ENCODE results near the gene CCDC187. TPM values are rescaled to one million over a fixed set of nuclear protein-coding genes. Genes with fewer than 3 reads are reported as not detected.

The CCDC187 gene
- total and polyA plus RNA-seq, 4 donors, result not detected

GRCh38 chr9:136346927-136347465 lies 43.1 kb upstream of the CCDC187 start:
- Histone ChIP-seq H3K4me1 (ENCODE audit: control insufficient read depth in 1 of 2, insufficient read depth in 2 of 2, low read length in 2 of 2) (no peaks in the 10 kb centered on the region), H3K27me3 (ENCODE audit: control insufficient read depth in 1 of 2, insufficient read depth in 2 of 2, low read length in 1 of 2) (no peaks in the 10 kb centered on the region), H3K9me3 (ENCODE audit: control insufficient read depth, low read length) (no peaks in the 10 kb centered on the region), H3K36me3 (ENCODE audit: control insufficient read depth in 1 of 2, insufficient read depth in 2 of 2, low read length in 1 of 2) (no peaks in the 10 kb centered on the region), H3K4me3 (ENCODE audit: low read length in 2 of 2) (no peak overlapping the region), H3K27ac (ENCODE audit: low read depth in 1 of 2, low read length in 2 of 2) (no peak overlapping the region)
- WGBS, 2 donors, result 72 to 80% methylated on average over 19 to 20 of the region's 20 CpGs
- intact Hi-C loops (cut with DNase I), result loop anchor here in 1 of 2 donors (1.0 kb wide), 1 partner anchor 16 kb away; the partner anchor contains the start of gene DNLZ
- ATAC-seq (ENCODE audit: low FRiP score) (no peak), DNase-seq (no peak)

- DNase-seq, result no peak
- Histone ChIP-seq H3K27ac (ENCODE audit: low read depth in 1 of 2, low read length in 2 of 2) (no peak overlapping the region), H3K9me3 (ENCODE audit: control insufficient read depth, low read length) (no peaks in the 10 kb centered on the region), H3K4me3 (ENCODE audit: low read length in 2 of 2) (no peak overlapping the region), H3K36me3 (ENCODE audit: control insufficient read depth in 1 of 2, insufficient read depth in 2 of 2, low read length in 1 of 2) (no peaks in the 10 kb centered on the region), H3K27me3 (ENCODE audit: control insufficient read depth in 1 of 2, insufficient read depth in 2 of 2, low read length in 1 of 2) (no peaks in the 10 kb centered on the region), H3K4me1 (ENCODE audit: control insufficient read depth in 1 of 2, insufficient read depth in 2 of 2, low read length in 2 of 2) (no peaks in the 10 kb centered on the region)
- intact Hi-C loops (cut with DNase I), result loop anchor here in 1 of 2 donors (1.0 kb wide), 1 partner anchor 17 kb away; the partner anchor contains the start of gene DNLZ
- 24 to 28% methylated on average over 8 to 10 of the region's 10 CpGs for WGBS, 2 donors
- no peak for ATAC-seq (ENCODE audit: low FRiP score)
These were observed 42.2 kb upstream of the CCDC187 start for GRCh38 chr9:136346157-136346481.

GRCh38 chr9:136345281-136346156 lies 41.6 kb upstream of the CCDC187 start:
- no peaks in the 10 kb centered on the region for H3K9me3 ChIP-seq (ENCODE audit: control insufficient read depth, low read length)
- no peaks in the 10 kb centered on the region for H3K27me3 ChIP-seq (ENCODE audit: control insufficient read depth in 1 of 2, insufficient read depth in 2 of 2, low read length in 1 of 2)
- 7 to 14% methylated on average over 41 to 43 of the region's 43 CpGs for WGBS, 2 donors
- DNase-seq, result peak; percentile 85 to 90
- intact Hi-C loops (cut with DNase I), result loop anchor here in 1 of 2 donors (1.0 kb wide), 1 partner anchor 18 kb away; the partner anchor contains the start of gene DNLZ
- no peaks in the 10 kb centered on the region for H3K36me3 ChIP-seq (ENCODE audit: control insufficient read depth in 1 of 2, insufficient read depth in 2 of 2, low read length in 1 of 2)
- H3K4me1 ChIP-seq (ENCODE audit: control insufficient read depth in 1 of 2, insufficient read depth in 2 of 2, low read length in 2 of 2), result no peaks in the 10 kb centered on the region
- peak overlapping the region in 1 of 2 donors; percentile 1 for H3K4me3 ChIP-seq (ENCODE audit: low read length in 2 of 2)
- H3K27ac ChIP-seq (ENCODE audit: low read depth in 1 of 2, low read length in 2 of 2), result peak overlapping the region in 1 of 2 donors; percentile 14
- ATAC-seq (ENCODE audit: low FRiP score), result peak; percentile 81

- ATAC-seq (ENCODE audit: low FRiP score), result no peak
- H3K27me3 ChIP-seq (ENCODE audit: control insufficient read depth in 1 of 2, insufficient read depth in 2 of 2, low read length in 1 of 2), result no peaks in the 10 kb centered on the region
- 38 to 49% methylated on average over 19 to 21 of the region's 21 CpGs for WGBS, 2 donors
- peak overlapping the region in 1 of 2 donors; percentile 68 for H3K27ac ChIP-seq (ENCODE audit: low read depth in 1 of 2, low read length in 2 of 2)
- intact Hi-C loops (cut with DNase I), result no loop called here
- H3K9me3 ChIP-seq (ENCODE audit: control insufficient read depth, low read length), result no peaks in the 10 kb centered on the region
- H3K4me1 ChIP-seq (ENCODE audit: control insufficient read depth in 1 of 2, insufficient read depth in 2 of 2, low read length in 2 of 2), result no peaks in the 10 kb centered on the region
- no peaks in the 10 kb centered on the region for H3K36me3 ChIP-seq (ENCODE audit: control insufficient read depth in 1 of 2, insufficient read depth in 2 of 2, low read length in 1 of 2)
- DNase-seq, result no peak
- H3K4me3 ChIP-seq (ENCODE audit: low read length in 2 of 2), result no peak overlapping the region
These were observed 40.8 kb upstream of the CCDC187 start for GRCh38 chr9:136344544-136345280.

GRCh38 chr9:136343884-136344269 lies 40.0 kb upstream of the CCDC187 start:
- Histone ChIP-seq H3K36me3 (ENCODE audit: control insufficient read depth in 1 of 2, insufficient read depth in 2 of 2, low read length in 1 of 2) (no peaks in the 10 kb centered on the region), H3K4me3 (ENCODE audit: low read length in 2 of 2) (no peak overlapping the region), H3K4me1 (ENCODE audit: control insufficient read depth in 1 of 2, insufficient read depth in 2 of 2, low read length in 2 of 2) (no peaks in the 10 kb centered on the region), H3K27ac (ENCODE audit: low read depth in 1 of 2, low read length in 2 of 2) (no peak overlapping the region), H3K9me3 (ENCODE audit: control insufficient read depth, low read length) (no peaks in the 10 kb centered on the region), H3K27me3 (ENCODE audit: control insufficient read depth in 1 of 2, insufficient read depth in 2 of 2, low read length in 1 of 2) (no peaks in the 10 kb centered on the region)
- intact Hi-C loops (cut with DNase I), result no loop called here
- no peak for ATAC-seq (ENCODE audit: low FRiP score)
- DNase-seq, result no peak
- WGBS, 2 donors, result 95 to 96% methylated on average over 20 to 24 of the region's 24 CpGs

GRCh38 chr9:136343121-136343883 lies 39.4 kb upstream of the CCDC187 start:
- H3K4me1 ChIP-seq (ENCODE audit: control insufficient read depth in 1 of 2, insufficient read depth in 2 of 2, low read length in 2 of 2), result no peaks in the 10 kb centered on the region
- H3K27ac ChIP-seq (ENCODE audit: low read depth in 1 of 2, low read length in 2 of 2), result no peak overlapping the region
- H3K4me3 ChIP-seq (ENCODE audit: low read length in 2 of 2), result no peak overlapping the region
- ATAC-seq (ENCODE audit: low FRiP score) (no peak), DNase-seq (no peak)
- WGBS, 2 donors, result 77 to 81% methylated on average over 23 of the region's 23 CpGs
- H3K9me3 ChIP-seq (ENCODE audit: control insufficient read depth, low read length), result no peaks in the 10 kb centered on the region
- no peaks in the 10 kb centered on the region for H3K36me3 ChIP-seq (ENCODE audit: control insufficient read depth in 1 of 2, insufficient read depth in 2 of 2, low read length in 1 of 2)
- intact Hi-C loops (cut with DNase I), result no loop called here
- no peaks in the 10 kb centered on the region for H3K27me3 ChIP-seq (ENCODE audit: control insufficient read depth in 1 of 2, insufficient read depth in 2 of 2, low read length in 1 of 2)

GRCh38 chr9:136342181-136343120 lies 38.6 kb upstream of the CCDC187 start:
- Histone ChIP-seq H3K27ac (ENCODE audit: low read depth in 1 of 2, low read length in 2 of 2) (no peak overlapping the region), H3K27me3 (ENCODE audit: control insufficient read depth in 1 of 2, insufficient read depth in 2 of 2, low read length in 1 of 2) (no peaks in the 10 kb centered on the region), H3K4me1 (ENCODE audit: control insufficient read depth in 1 of 2, insufficient read depth in 2 of 2, low read length in 2 of 2) (no peaks in the 10 kb centered on the region), H3K36me3 (ENCODE audit: control insufficient read depth in 1 of 2, insufficient read depth in 2 of 2, low read length in 1 of 2) (no peaks in the 10 kb centered on the region), H3K4me3 (ENCODE audit: low read length in 2 of 2) (no peak overlapping the region), H3K9me3 (ENCODE audit: control insufficient read depth, low read length) (no peaks in the 10 kb centered on the region)
- DNase-seq (peak; percentile 83 to 93), ATAC-seq (ENCODE audit: low FRiP score) (peak; percentile 58)
- 54 to 58% methylated on average over 52 to 60 of the region's 60 CpGs for WGBS, 2 donors
- intact Hi-C loops (cut with DNase I), result no loop called here
